ENCODE measurements around the gene SMARCC1.

SMARCC1 gene

DNA sequence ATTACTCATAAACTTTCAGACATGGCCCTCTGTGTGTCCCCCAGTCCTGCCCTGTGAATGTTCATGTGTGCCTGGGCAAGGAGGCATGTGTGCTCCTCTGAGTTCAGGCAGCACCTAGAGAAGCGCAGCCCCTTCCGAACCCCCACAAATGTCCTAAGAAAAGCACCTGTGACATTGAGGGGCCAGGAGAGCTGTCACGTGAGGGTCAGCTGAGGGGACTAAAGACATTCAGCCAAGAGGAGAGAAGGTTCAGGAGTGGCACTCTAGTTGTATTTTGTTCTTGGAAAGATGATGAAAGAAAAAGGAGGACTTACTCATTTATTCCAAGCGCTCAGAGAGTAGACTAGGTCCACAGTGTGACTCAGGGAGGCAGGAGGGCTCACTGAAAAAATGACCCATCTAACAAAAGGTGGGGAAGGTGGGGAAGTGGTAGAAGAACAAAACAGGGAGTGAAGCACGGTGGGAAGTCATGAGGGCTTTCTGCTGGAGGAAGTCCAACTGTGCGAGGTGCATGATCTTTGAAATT lies 240.0 kb downstream of the SMARCC1 start:
- no peak for DNase-seq (ENCODE audit: low read depth)

GRCh38 chr3:47540281-47540680 lies 241.4 kb downstream of the SMARCC1 start:
- DNase-seq (ENCODE audit: low read depth): no peak

GRCh38 chr3:47536967-47537366 lies 244.7 kb downstream of the SMARCC1 start:
- no peak for DNase-seq (ENCODE audit: low read depth)

GRCh38 chr3:47536221-47536891 lies 245.3 kb downstream of the SMARCC1 start:
- no peak for DNase-seq (ENCODE audit: low read depth)

Measured in T follicular helper cell (primary cell).